ENCODE results near the gene RNF38. TPM values are rescaled to one million over a fixed set of nuclear protein-coding genes. Genes with fewer than 3 reads are reported as not detected.
"Not testable (repeated sequence)": the region's sequence is repeated elsewhere in the genome, so short reads cannot be mapped to it uniquely, and the experiment has no call there.

RNF38 gene
- polyA plus RNA-seq, 1 donor from 2014 or later, result 61.9 TPM

DNA sequence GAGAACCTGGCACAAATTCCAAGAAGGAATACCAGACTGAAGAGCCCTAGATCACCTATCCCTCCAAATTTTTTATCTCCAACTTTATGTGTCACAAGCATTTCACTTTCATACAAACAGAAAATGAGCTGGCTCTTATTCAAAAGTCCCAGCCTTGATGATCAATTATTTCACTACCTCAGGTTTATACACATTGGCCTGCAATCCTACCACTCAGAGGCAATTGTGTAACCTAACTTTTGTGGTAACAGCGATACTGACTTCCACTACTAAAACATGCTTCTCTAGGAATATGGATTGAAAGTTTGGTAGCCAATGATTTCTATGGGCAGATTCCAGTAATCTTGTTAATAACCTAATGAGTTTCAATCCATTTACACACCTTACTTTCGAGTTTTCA lies 10.5 kb downstream of the RNF38 start:
- Histone ChIP-seq H3K4me2 (ENCODE audit: low read length) (no peak overlapping the region), H3K27ac (ENCODE audit: low read length) (no peak overlapping the region), H4K20me1 (ENCODE audit: insufficient read depth) (no peaks in the 10 kb centered on the region), H3K9me2 (ENCODE audit: insufficient read depth, low read length) (no peaks in the 10 kb centered on the region), H3K9ac (ENCODE audit: low read length) (no peak overlapping the region), H3K79me2 (replicated peaks; ENCODE audit: insufficient read depth, low read length) (peaks cover 93% of the 10 kb centered on the region), H3K27me3 (ENCODE audit: insufficient read depth, low read depth, low read length) (no peaks in the 10 kb centered on the region), H3K9me3 (ENCODE audit: low read length) (no peaks in the 10 kb centered on the region), H2AFZ (ENCODE audit: low read depth, low read length) (no peak overlapping the region), H3K36me3 (ENCODE audit: insufficient read depth, low read length) (no peaks in the 10 kb centered on the region), H3K4me3 (ENCODE audit: low read length) (no peak overlapping the region), H3F3A (ENCODE audit: insufficient read depth, low read length, poor library complexity, severe bottlenecking) (no peaks in the 10 kb centered on the region)
- no peak for TF ChIP-seq EP300 (conservative IDR thresholded peaks at IDR 0.05; ENCODE audit: poor library complexity, severe bottlenecking)
- TF ChIP-seq TAF1 (IDR thresholded peaks at IDR 0.05; ENCODE audit: low read depth), result no peak
- no peak for TF ChIP-seq SMC3 (conservative IDR thresholded peaks at IDR 0.05; ENCODE audit: poor library complexity)
- TF ChIP-seq, protein P1, sequence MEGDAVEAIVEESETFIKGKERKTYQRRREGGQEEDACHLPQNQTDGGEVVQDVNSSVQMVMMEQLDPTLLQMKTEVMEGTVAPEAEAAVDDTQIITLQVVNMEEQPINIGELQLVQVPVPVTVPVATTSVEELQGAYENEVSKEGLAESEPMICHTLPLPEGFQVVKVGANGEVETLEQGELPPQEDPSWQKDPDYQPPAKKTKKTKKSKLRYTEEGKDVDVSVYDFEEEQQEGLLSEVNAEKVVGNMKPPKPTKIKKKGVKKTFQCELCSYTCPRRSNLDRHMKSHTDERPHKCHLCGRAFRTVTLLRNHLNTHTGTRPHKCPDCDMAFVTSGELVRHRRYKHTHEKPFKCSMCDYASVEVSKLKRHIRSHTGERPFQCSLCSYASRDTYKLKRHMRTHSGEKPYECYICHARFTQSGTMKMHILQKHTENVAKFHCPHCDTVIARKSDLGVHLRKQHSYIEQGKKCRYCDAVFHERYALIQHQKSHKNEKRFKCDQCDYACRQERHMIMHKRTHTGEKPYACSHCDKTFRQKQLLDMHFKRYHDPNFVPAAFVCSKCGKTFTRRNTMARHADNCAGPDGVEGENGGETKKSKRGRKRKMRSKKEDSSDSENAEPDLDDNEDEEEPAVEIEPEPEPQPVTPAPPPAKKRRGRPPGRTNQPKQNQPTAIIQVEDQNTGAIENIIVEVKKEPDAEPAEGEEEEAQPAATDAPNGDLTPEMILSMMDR (IDR thresholded peaks at IDR 0.05; ENCODE audit: poor library complexity, severe bottlenecking), result no peak
- no peak for TF ChIP-seq RAD21 (conservative IDR thresholded peaks at IDR 0.05)

GRCh38 chr9:36386396-36386965 lies 13.6 kb downstream of the RNF38 start:
- H3K4me2 ChIP-seq (ENCODE audit: low read length); H3K4me3 ChIP-seq (ENCODE audit: low read length); H4K20me1 ChIP-seq (ENCODE audit: insufficient read depth); H3K9ac ChIP-seq (ENCODE audit: low read length); H3F3A ChIP-seq (ENCODE audit: insufficient read depth, low read length, poor library complexity, severe bottlenecking); H3K27me3 ChIP-seq (ENCODE audit: insufficient read depth, low read depth, low read length); H3K27ac ChIP-seq (ENCODE audit: low read length); H3K9me2 ChIP-seq (ENCODE audit: insufficient read depth, low read length); H2AFZ ChIP-seq (ENCODE audit: low read depth, low read length); H3K36me3 ChIP-seq (ENCODE audit: insufficient read depth, low read length); H3K9me3 ChIP-seq (ENCODE audit: low read length): not testable (repeated sequence)
- peaks cover 95% of the 10 kb centered on the region for H3K79me2 ChIP-seq (replicated peaks; ENCODE audit: insufficient read depth, low read length)

DNA sequence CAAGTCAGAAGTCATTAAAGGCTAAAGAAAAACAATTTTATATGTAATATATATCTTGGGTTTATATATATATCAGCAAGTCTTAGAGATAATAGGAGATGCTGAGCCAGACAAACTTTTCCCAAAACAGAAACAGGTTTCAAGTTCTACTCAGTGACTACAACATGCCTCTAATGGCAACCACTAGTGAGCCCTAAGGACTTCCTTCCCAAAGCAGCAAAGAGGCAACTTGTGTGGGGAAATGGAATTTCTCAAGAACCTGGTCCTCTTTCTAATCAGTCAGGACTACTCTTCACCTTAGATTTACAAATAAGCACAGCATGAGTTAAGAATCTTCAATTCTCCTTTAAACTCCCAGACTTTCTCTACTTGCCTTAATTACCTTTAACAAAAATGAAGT lies 17.6 kb downstream of the RNF38 start:
- Histone ChIP-seq H3K4me2 (ENCODE audit: low read length) (no peak overlapping the region), H3K36me3 (ENCODE audit: insufficient read depth, low read length) (no peaks in the 10 kb centered on the region), H3K9me2 (ENCODE audit: insufficient read depth, low read length) (no peaks in the 10 kb centered on the region), H2AFZ (ENCODE audit: low read depth, low read length) (no peak overlapping the region), H3K27me3 (ENCODE audit: insufficient read depth, low read depth, low read length) (no peaks in the 10 kb centered on the region), H4K20me1 (ENCODE audit: insufficient read depth) (peaks cover 9% of the 10 kb centered on the region), H3K27ac (ENCODE audit: low read length) (no peak overlapping the region), H3K9me3 (ENCODE audit: low read length) (no peaks in the 10 kb centered on the region), H3K9ac (ENCODE audit: low read length) (no peak overlapping the region), H3F3A (ENCODE audit: insufficient read depth, low read length, poor library complexity, severe bottlenecking) (no peaks in the 10 kb centered on the region), H3K4me3 (ENCODE audit: low read length) (no peak overlapping the region), H3K79me2 (replicated peaks; ENCODE audit: insufficient read depth, low read length) (peaks cover 91% of the 10 kb centered on the region)
- TF ChIP-seq EZH2 (IDR thresholded peaks at IDR 0.05; ENCODE audit: borderline replicate concordance, insufficient read depth, low read length, poor library complexity, severe bottlenecking), result no peak
- TF ChIP-seq POLR2AphosphoS5 (IDR thresholded peaks at IDR 0.05), result no peak
- TF ChIP-seq SMC3 (conservative IDR thresholded peaks at IDR 0.05; ENCODE audit: poor library complexity), result no peak

GRCh38 chr9:36364577-36364976 lies 35.5 kb downstream of the RNF38 start:
- no peak overlapping the region for H2AFZ ChIP-seq (ENCODE audit: low read depth, low read length)
- no peak overlapping the region for H3K4me3 ChIP-seq (ENCODE audit: low read length)
- TF ChIP-seq EZH2 (IDR thresholded peaks at IDR 0.05; ENCODE audit: borderline replicate concordance, insufficient read depth, low read length, poor library complexity, severe bottlenecking) (no peak), EP300 (conservative IDR thresholded peaks at IDR 0.05; ENCODE audit: poor library complexity, severe bottlenecking) (no peak), MXI1 (conservative IDR thresholded peaks at IDR 0.05; ENCODE audit: poor library complexity, severe bottlenecking) (no peak), TAF1 (IDR thresholded peaks at IDR 0.05; ENCODE audit: low read depth) (no peak), REST (IDR thresholded peaks at IDR 0.05; ENCODE audit: borderline replicate concordance) (no peak), RAD21 (conservative IDR thresholded peaks at IDR 0.05) (no peak), SMC3 (conservative IDR thresholded peaks at IDR 0.05; ENCODE audit: poor library complexity) (no peak), POLR2AphosphoS5 (IDR thresholded peaks at IDR 0.05) (no peak)
- TF ChIP-seq, protein P1 (IDR thresholded peaks at IDR 0.05; ENCODE audit: poor library complexity, severe bottlenecking), result no peak
- no peaks in the 10 kb centered on the region for H3K9me2 ChIP-seq (ENCODE audit: insufficient read depth, low read length)
- H3K36me3 ChIP-seq (ENCODE audit: insufficient read depth, low read length), result peaks cover 17% of the 10 kb centered on the region
- H3K9me3 ChIP-seq (ENCODE audit: low read length), result no peaks in the 10 kb centered on the region
- H3K27ac ChIP-seq (ENCODE audit: low read length), result no peak overlapping the region
- H3K9ac ChIP-seq (ENCODE audit: low read length), result no peak overlapping the region
- H3K79me2 ChIP-seq (replicated peaks; ENCODE audit: insufficient read depth, low read length), result peaks cover 3% of the 10 kb centered on the region
- H3K4me2 ChIP-seq (ENCODE audit: low read length), result no peak overlapping the region
- no peaks in the 10 kb centered on the region for H4K20me1 ChIP-seq (ENCODE audit: insufficient read depth)
- H3K27me3 ChIP-seq (ENCODE audit: insufficient read depth, low read depth, low read length), result no peaks in the 10 kb centered on the region
- H3F3A ChIP-seq (ENCODE audit: insufficient read depth, low read length, poor library complexity, severe bottlenecking), result no peaks in the 10 kb centered on the region

All from neural cell (in vitro differentiated cells).